GM23248 (cell line): Measurements from ENCODE around the gene EPB41L5.

Experiments
- EZH2 ChIP-seq: fragments of 200-600 bp; sonication (generic); IDR thresholded peaks from 2 replicates; pipeline ENCODE4 v1.6.1; 2018; ENCODE audit warnings: antibody characterized with exemption, mild to moderate bottlenecking; ENCODE audit not compliant: insufficient read depth, poor library complexity, severe bottlenecking
- EZH2phosphoT487 ChIP-seq: fragments of 200-600 bp; sonication (generic); IDR thresholded peaks from 2 replicates; pipeline ENCODE4 v1.6.1; 2018; ENCODE audit warnings: antibody characterized with exemption, moderate library complexity, mild to moderate bottlenecking, low read depth; ENCODE audit not compliant: insufficient read depth

DNA sequence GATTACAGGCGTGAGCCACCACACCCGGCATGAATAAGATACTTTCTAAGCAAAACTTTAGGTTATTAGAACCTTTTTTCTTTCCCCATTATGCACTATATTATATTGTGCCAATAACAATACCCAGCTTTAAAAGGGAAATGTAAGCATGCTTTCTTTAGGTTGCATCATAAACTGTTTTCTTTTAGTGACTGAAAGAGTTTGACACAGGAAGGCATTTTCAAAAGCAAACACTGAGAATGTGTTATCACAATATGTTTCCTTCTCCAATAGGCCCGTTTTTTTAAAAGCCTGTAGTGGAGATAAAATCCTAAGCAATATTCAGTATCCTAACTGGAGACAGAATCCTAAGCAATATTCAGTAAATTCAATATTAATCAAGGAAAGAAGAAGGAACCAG lies 16.7 kb upstream of the EPB41L5 start:
- no peak for TF ChIP-seq EZH2phosphoT487
- no peak for TF ChIP-seq EZH2
